ENCODE data around the gene FNDC3B.

FNDC3B gene

GRCh38 chr3:172447611-172448579 is 408.5 kb downstream of the FNDC3B start, which contains the start of gene GHSR:
Gene GHSR (minus strand): TSS chr3:172448456. CDS start chr3:172448413, 43 bp downstream.
- DNase-seq, result no peak

- no peak for DNase-seq
Observed at GRCh38 chr3:172448661-172449465, 409.5 kb downstream of the FNDC3B start.

GRCh38 chr3:172449466-172450149 is 410.2 kb downstream of the FNDC3B start:
- DNase-seq, result no peak
